H9 (cell line): ENCODE results near the gene ATP10B. TPM values are rescaled to one million over a fixed set of nuclear protein-coding genes. Genes with fewer than 3 reads are reported as not detected.

Source experiments
- DNase-seq: peaks from one replicate; pipeline ENCODE4 v3.0.0-alpha.2; 2017
- H2AFZ ChIP-seq: one replicate; pipeline ENCODE4 v1.6.1; 2013; ENCODE audit warnings: mild to moderate bottlenecking, low read length, control low read depth, moderate library complexity
- H2AK5ac ChIP-seq: 2 replicates; pipeline ENCODE4 v1.6.1; 2013; ENCODE audit warnings: low read length, control low read depth, mixed read lengths; ENCODE audit not compliant: insufficient read length
- H2BK120ac ChIP-seq: one replicate; pipeline ENCODE4 v1.6.1; 2013; ENCODE audit warnings: low read depth, mild to moderate bottlenecking, low read length, control low read depth, inconsistent platforms; ENCODE audit not compliant: poor library complexity, severe bottlenecking
- H2BK12ac ChIP-seq: 2 replicates; pipeline ENCODE4 v1.6.1; 2013; ENCODE audit warnings: low read length, control low read depth, mixed read lengths, low read depth; ENCODE audit not compliant: insufficient read length
- H2BK15ac ChIP-seq: 2 replicates; pipeline ENCODE4 v1.6.1; 2013; ENCODE audit warnings: low read depth, low read length, control low read depth
- H2BK20ac ChIP-seq: one replicate; pipeline ENCODE4 v1.6.1; 2013; ENCODE audit warnings: low read depth, mild to moderate bottlenecking, low read length, control low read depth, inconsistent platforms; ENCODE audit not compliant: poor library complexity, severe bottlenecking
- H2BK5ac ChIP-seq: 2 replicates; pipeline ENCODE4 v1.6.1; 2013; ENCODE audit warnings: low read length, control low read depth, mixed read lengths; ENCODE audit not compliant: insufficient read length
- H3K14ac ChIP-seq: 2 replicates; pipeline ENCODE4 v1.6.1; 2013; ENCODE audit warnings: low read length, control low read depth; ENCODE audit not compliant: insufficient read depth
- H3K18ac ChIP-seq: 2 replicates; pipeline ENCODE4 v1.6.1; 2013; ENCODE audit warnings: low read depth, mild to moderate bottlenecking, mixed read lengths, low read length, control low read depth; ENCODE audit not compliant: insufficient read length
- H3K23ac ChIP-seq: 2 replicates; pipeline ENCODE4 v1.6.1; 2013; ENCODE audit warnings: low read length, control low read depth, mixed read lengths, low read depth; ENCODE audit not compliant: insufficient read length
- H3K23me2 ChIP-seq: 2 replicates; pipeline ENCODE4 v1.6.1; 2013; ENCODE audit warnings: low read depth, mild to moderate bottlenecking, mixed read lengths, low read length, control low read depth; ENCODE audit not compliant: insufficient read length, poor library complexity, severe bottlenecking
- H3K27ac ChIP-seq: 2 replicates; pipeline ENCODE4 v1.5.1; 2013; ENCODE audit warnings: low read length, control low read depth, mixed read lengths, low read depth; ENCODE audit not compliant: insufficient read length
- H3K27me3 ChIP-seq: 2 replicates; pipeline ENCODE4 v1.6.1; 2013; ENCODE audit warnings: low read length, control low read depth, inconsistent platforms; ENCODE audit not compliant: insufficient read depth
- H3K4ac ChIP-seq: 2 replicates; pipeline ENCODE4 v1.6.1; 2013; ENCODE audit warnings: low read depth, mild to moderate bottlenecking, control low read depth, inconsistent platforms, low read length, moderate library complexity
- H3K4me1 ChIP-seq: 2 replicates; pipeline ENCODE4 v1.6.1; 2013; ENCODE audit warnings: low read length, control low read depth, inconsistent platforms; ENCODE audit not compliant: insufficient read depth
- H3K4me2 ChIP-seq: 2 replicates; pipeline ENCODE4 v1.6.1; 2013; ENCODE audit warnings: low read length, control low read depth, mixed read lengths; ENCODE audit not compliant: insufficient read length, insufficient read depth
- H3K56ac ChIP-seq: 2 replicates; pipeline ENCODE4 v1.6.1; 2013; ENCODE audit warnings: low read depth, mild to moderate bottlenecking, mixed read lengths, low read length, control low read depth; ENCODE audit not compliant: insufficient read length
- H3K79me1 ChIP-seq: 2 replicates; pipeline ENCODE4 v1.6.1; 2013; ENCODE audit warnings: low read depth, mild to moderate bottlenecking, moderate library complexity, low read length, control low read depth, inconsistent platforms; ENCODE audit not compliant: insufficient read depth, poor library complexity, severe bottlenecking
- H3K79me2 ChIP-seq: 2 replicates; pipeline ENCODE4 v1.6.1; 2013; ENCODE audit warnings: low read length, control low read depth, inconsistent platforms; ENCODE audit not compliant: insufficient read depth
- H3K9ac ChIP-seq: 2 replicates; pipeline ENCODE4 v1.6.1; 2013; ENCODE audit warnings: low read length, control low read depth, mixed read lengths; ENCODE audit not compliant: insufficient read length; ENCODE audit errors: extremely low read depth
- H3K9me3 ChIP-seq: one replicate; pipeline ENCODE4 v1.6.1; 2013; ENCODE audit warnings: low read depth, low read length, inconsistent platforms; ENCODE audit not compliant: control insufficient read depth
- H3T11ph ChIP-seq: one replicate; pipeline ENCODE4 v1.6.1; 2013; ENCODE audit warnings: mild to moderate bottlenecking, low read length, control low read depth, inconsistent platforms
- H4K20me1 ChIP-seq: one replicate; pipeline ENCODE4 v1.6.1; 2013; ENCODE audit not compliant: control insufficient read depth, insufficient read length, insufficient read depth
- H4K5ac ChIP-seq: 2 replicates; pipeline ENCODE4 v1.6.1; 2013; ENCODE audit warnings: low read depth, mild to moderate bottlenecking, mixed read lengths, low read length, control low read depth; ENCODE audit not compliant: insufficient read length
- H4K8ac ChIP-seq: replicated peaks from 2 replicates; pipeline ENCODE4 v1.6.1; 2013; ENCODE audit warnings: low read length, control low read depth, mixed read lengths, low read depth; ENCODE audit not compliant: insufficient read length
- H4K91ac ChIP-seq: 2 replicates; pipeline ENCODE4 v1.6.1; 2013; ENCODE audit warnings: low read depth, mild to moderate bottlenecking, moderate library complexity, mixed read lengths, low read length, control low read depth; ENCODE audit not compliant: insufficient read length
- H3K27ac Mint-ChIP-seq, 3 experiments: 2 replicates in 2 of 3; 3 replicates in 1 of 3; pipeline ENCODE4 v1.8.0; 2020 to 2021; ENCODE audit warnings: mixed read lengths in 3 of 3, mild to moderate bottlenecking in 1 of 3, moderate library complexity in 1 of 3
- H3K27me3 Mint-ChIP-seq: 2 replicates; pipeline ENCODE4 v1.8.0; 2021; ENCODE audit warnings: low read depth, mild to moderate bottlenecking, moderate library complexity, mixed read lengths
- H3K36me3 Mint-ChIP-seq, 3 experiments: 2 replicates in 2 of 3; 3 replicates in 1 of 3; pipeline ENCODE4 v1.8.0; 2020 to 2021; ENCODE audit warnings: low read depth in 3 of 3, mixed read lengths in 3 of 3; ENCODE audit not compliant: insufficient read depth in 1 of 3
- H3K4me1 Mint-ChIP-seq, 2 experiments: 2 replicates each; pipeline ENCODE4 v1.8.0; 2020; ENCODE audit warnings: mixed read lengths in 2 of 2
- H3K4me3 Mint-ChIP-seq, 2 experiments: 2 replicates in 1 of 2; 3 replicates in 1 of 2; pipeline ENCODE4 v1.8.0; 2020 to 2021; ENCODE audit warnings: mild to moderate bottlenecking in 2 of 2, mixed read lengths in 2 of 2, moderate library complexity in 1 of 2
- H3K9me3 Mint-ChIP-seq, 2 experiments: 2 replicates in 1 of 2; 3 replicates in 1 of 2; pipeline ENCODE4 v1.8.0; 2020; ENCODE audit warnings: mild to moderate bottlenecking in 2 of 2, mixed read lengths in 2 of 2, moderate library complexity in 1 of 2
- WGBS: extraction: QIAGEN DNeasy Blood & Tissue Kit; methylation state at CpG from one replicate; pipeline ENCODE4 v1.1.7; 2013; ENCODE audit warnings: missing lambda C conversion rate, low lambda C conversion rate, mixed read lengths; ENCODE audit not compliant: insufficient read length; ENCODE audit errors: extremely low coverage; 5-methylcytosine and 5-hydroxymethylcytosine counted together
- total RNA-seq: library from RNA; stranded (reverse); gene quantifications from 2 replicates; pipeline ENCODE4 v1.2.1, GENCODE V29; 2021
- TF ChIP-seq, protein P1 (sequence below): fragments of 200-600 bp; sonication (generic); conservative IDR thresholded peaks from 3 replicates; pipeline ENCODE4 v1.8.0; 2021; ENCODE audit warnings: antibody characterized with exemption, mild to moderate bottlenecking

Gene ATP10B
- total RNA-seq, 1 experiment from 2014 or later, result 0.42 TPM

- H3K4me1 ChIP-seq, result no peaks in the 10 kb centered on the region; the same call in 1 of the 2 replicates
- H3K4me2 ChIP-seq, result no peak overlapping the region
- Mint-ChIP-seq H3K4me1 (peaks cover 0 to 8% of the 10 kb centered on the region in 2 experiments; a peak in 2 of 4 replicates), H3K27me3 (no peaks in the 10 kb centered on the region), H3K4me3 (no peak overlapping the region), H3K27ac (peak overlapping the region in 1 of 3 experiments; percentile 29; a peak in 2 of 7 replicates), H3K36me3 (no peaks in the 10 kb centered on the region), H3K9me3 (no peaks in the 10 kb centered on the region)
- H4K5ac ChIP-seq, result no peak overlapping the region
- no peak overlapping the region for H2BK12ac ChIP-seq
- no peaks in the 10 kb centered on the region for H4K20me1 ChIP-seq
- H3K14ac ChIP-seq, result no peak overlapping the region
- no peaks in the 10 kb centered on the region for H3K23me2 ChIP-seq
- DNase-seq, result no peak
- H2BK5ac ChIP-seq, result no peak overlapping the region
- no peak overlapping the region for H3K56ac ChIP-seq
- H3K79me1 ChIP-seq, result no peaks in the 10 kb centered on the region
- no peak overlapping the region for H4K91ac ChIP-seq
- TF ChIP-seq, protein P1, sequence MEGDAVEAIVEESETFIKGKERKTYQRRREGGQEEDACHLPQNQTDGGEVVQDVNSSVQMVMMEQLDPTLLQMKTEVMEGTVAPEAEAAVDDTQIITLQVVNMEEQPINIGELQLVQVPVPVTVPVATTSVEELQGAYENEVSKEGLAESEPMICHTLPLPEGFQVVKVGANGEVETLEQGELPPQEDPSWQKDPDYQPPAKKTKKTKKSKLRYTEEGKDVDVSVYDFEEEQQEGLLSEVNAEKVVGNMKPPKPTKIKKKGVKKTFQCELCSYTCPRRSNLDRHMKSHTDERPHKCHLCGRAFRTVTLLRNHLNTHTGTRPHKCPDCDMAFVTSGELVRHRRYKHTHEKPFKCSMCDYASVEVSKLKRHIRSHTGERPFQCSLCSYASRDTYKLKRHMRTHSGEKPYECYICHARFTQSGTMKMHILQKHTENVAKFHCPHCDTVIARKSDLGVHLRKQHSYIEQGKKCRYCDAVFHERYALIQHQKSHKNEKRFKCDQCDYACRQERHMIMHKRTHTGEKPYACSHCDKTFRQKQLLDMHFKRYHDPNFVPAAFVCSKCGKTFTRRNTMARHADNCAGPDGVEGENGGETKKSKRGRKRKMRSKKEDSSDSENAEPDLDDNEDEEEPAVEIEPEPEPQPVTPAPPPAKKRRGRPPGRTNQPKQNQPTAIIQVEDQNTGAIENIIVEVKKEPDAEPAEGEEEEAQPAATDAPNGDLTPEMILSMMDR, result no peak
- H2AK5ac ChIP-seq, result no peak overlapping the region
- no peak overlapping the region for H3T11ph ChIP-seq
- no peaks in the 10 kb centered on the region for H3K79me2 ChIP-seq
- H2AFZ ChIP-seq, result no peak overlapping the region
- no peak overlapping the region for H3K23ac ChIP-seq
- no peak overlapping the region for H4K8ac ChIP-seq
- H2BK15ac ChIP-seq, result no peak overlapping the region
- no peaks in the 10 kb centered on the region for H3K9me3 ChIP-seq
- no peak overlapping the region for H3K27ac ChIP-seq
- H3K27me3 ChIP-seq, result no peaks in the 10 kb centered on the region
- no CpG with 5 or more reads among the region's 6 CpGs for WGBS
- no peak overlapping the region for H3K4ac ChIP-seq
- no peak overlapping the region for H3K18ac ChIP-seq
- H2BK120ac ChIP-seq, result no peak overlapping the region
- H2BK20ac ChIP-seq, result no peak overlapping the region
- no peak overlapping the region for H3K9ac ChIP-seq
These were observed 172.3 kb downstream of the ATP10B start for GRCh38 chr5:160679567-160680309.
